Measurements from ENCODE around the gene ICOSLG. TPM values are rescaled to one million over a fixed set of nuclear protein-coding genes. Genes with fewer than 3 reads are reported as not detected.

Gene ICOSLG
- total RNA-seq, 1 donor from 2014 or later: 0.22 TPM

- no peak overlapping the region for H3K27ac ChIP-seq
- Mint-ChIP-seq H3K9me3 (peaks cover 2% of the 10 kb centered on the region), H3K4me3 (no peak overlapping the region), H3K27me3 (ENCODE audit: insufficient read depth, low read depth) (peaks cover 14% of the 10 kb centered on the region), H3K27ac (no peak overlapping the region), H3K36me3 (no peaks in the 10 kb centered on the region), H3K4me1 (peaks cover 26% of the 10 kb centered on the region)
- H3K9me3 ChIP-seq (ENCODE audit: low read depth): no peaks in the 10 kb centered on the region
- no peak overlapping the region for H3K9ac ChIP-seq
- no peak overlapping the region for H3K4me3 ChIP-seq
- TF ChIP-seq EZH2phosphoT487 (IDR thresholded peaks at IDR 0.05) (no peak), CTCF (IDR thresholded peaks at IDR 0.05) (no peak), EZH2 (IDR thresholded peaks at IDR 0.05) (no peak)
- H3K4me2 ChIP-seq: no peak overlapping the region
- no peaks in the 10 kb centered on the region for H3K36me3 ChIP-seq
- no peaks in the 10 kb centered on the region for H3K79me2 ChIP-seq (ENCODE audit: low read depth)
- H2AFZ ChIP-seq (replicated peaks): no peak overlapping the region
- peaks cover 44% of the 10 kb centered on the region for H3K27me3 ChIP-seq
- no peak for DNase-seq (ENCODE audit: low spot score)
- peaks cover 15% of the 10 kb centered on the region for H3F3A ChIP-seq (ENCODE audit: low read depth)
- H3K4me1 ChIP-seq: peaks cover 16% of the 10 kb centered on the region
- H4K20me1 ChIP-seq (ENCODE audit: low read depth): peaks cover 16% of the 10 kb centered on the region
These were observed 38.9 kb upstream of the ICOSLG start for GRCh38 chr21:44279354-44280260.

GRCh38 chr21:44275041-44275440 lies 34.3 kb upstream of the ICOSLG start:
- peaks cover 17% of the 10 kb centered on the region for H3K27me3 Mint-ChIP-seq (ENCODE audit: insufficient read depth, low read depth)
- Histone ChIP-seq H3K79me2 (ENCODE audit: low read depth) (no peaks in the 10 kb centered on the region), H3F3A (ENCODE audit: low read depth) (no peaks in the 10 kb centered on the region), H4K20me1 (ENCODE audit: low read depth) (no peaks in the 10 kb centered on the region), H3K9me3 (ENCODE audit: low read depth) (no peaks in the 10 kb centered on the region), H3K4me3 (no peak overlapping the region), H3K4me2 (no peak overlapping the region), H2AFZ (replicated peaks) (no peak overlapping the region), H3K27ac (no peak overlapping the region), H3K36me3 (no peaks in the 10 kb centered on the region), H3K4me1 (no peaks in the 10 kb centered on the region), H3K27me3 (peaks cover 7% of the 10 kb centered on the region), H3K9ac (no peak overlapping the region)
- no peaks in the 10 kb centered on the region for H3K36me3 Mint-ChIP-seq
- H3K9me3 Mint-ChIP-seq: peaks cover 2% of the 10 kb centered on the region
- no peak for DNase-seq (ENCODE audit: low spot score)
- TF ChIP-seq EZH2phosphoT487 (IDR thresholded peaks at IDR 0.05) (no peak), CTCF (IDR thresholded peaks at IDR 0.05) (no peak), EZH2 (IDR thresholded peaks at IDR 0.05) (no peak)
- peaks cover 3% of the 10 kb centered on the region for H3K4me1 Mint-ChIP-seq
- no peak overlapping the region for H3K27ac Mint-ChIP-seq
- H3K4me3 Mint-ChIP-seq: no peak overlapping the region

GRCh38 chr21:44273046-44273445 lies 32.3 kb upstream of the ICOSLG start:
- H3K36me3 Mint-ChIP-seq: no peaks in the 10 kb centered on the region
- Histone ChIP-seq H2AFZ (replicated peaks) (no peak overlapping the region), H3K36me3 (no peaks in the 10 kb centered on the region), H3K9me3 (ENCODE audit: low read depth) (no peaks in the 10 kb centered on the region), H3K4me1 (no peaks in the 10 kb centered on the region), H3K27ac (no peak overlapping the region), H4K20me1 (ENCODE audit: low read depth) (no peaks in the 10 kb centered on the region), H3K4me2 (no peak overlapping the region), H3K79me2 (ENCODE audit: low read depth) (no peaks in the 10 kb centered on the region), H3K9ac (no peak overlapping the region), H3F3A (ENCODE audit: low read depth) (no peaks in the 10 kb centered on the region), H3K4me3 (no peak overlapping the region), H3K27me3 (no peaks in the 10 kb centered on the region)
- peaks cover 5% of the 10 kb centered on the region for H3K4me1 Mint-ChIP-seq
- H3K9me3 Mint-ChIP-seq: peaks cover 2% of the 10 kb centered on the region
- no peak overlapping the region for H3K4me3 Mint-ChIP-seq
- H3K27me3 Mint-ChIP-seq (ENCODE audit: insufficient read depth, low read depth): peaks cover 10% of the 10 kb centered on the region
- DNase-seq (ENCODE audit: low spot score): no peak
- TF ChIP-seq CTCF (IDR thresholded peaks at IDR 0.05): no peak
- no peak overlapping the region for H3K27ac Mint-ChIP-seq
